Large intestine (tissue), 3 donors: Measurements from ENCODE around the gene ANP32B. TPM values are rescaled to one million over a fixed set of nuclear protein-coding genes. Genes with fewer than 3 reads are reported as not detected.
A peak's percentile ranks its signal among the peaks of the same experiment; 100 is the strongest.

Experiments
- DNase-seq, 2 donors: peaks; one replicate each; pipeline versions ENCODE4 v3.0.0 to v3.0.0-alpha.2; 2013
- H3K27ac ChIP-seq: one replicate; pipeline ENCODE4 v1.5.1; 2013; ENCODE audit warnings: low read length
- H3K27me3 ChIP-seq: 2 replicates; pipeline ENCODE4 v1.6.1; 2013; ENCODE audit warnings: low read length; ENCODE audit not compliant: control insufficient read depth, insufficient read depth
- H3K36me3 ChIP-seq: 2 replicates; pipeline ENCODE4 v1.6.1; 2013; ENCODE audit warnings: low read length; ENCODE audit not compliant: control insufficient read depth, insufficient read depth
- H3K4me1 ChIP-seq: one replicate; pipeline ENCODE4 v1.6.1; 2013; ENCODE audit warnings: low read length; ENCODE audit not compliant: control insufficient read depth, insufficient read depth
- H3K4me3 ChIP-seq: one replicate; pipeline ENCODE4 v1.5.1; 2013; ENCODE audit warnings: low read length
- H3K9me3 ChIP-seq: one replicate; pipeline ENCODE4 v1.6.1; 2013; ENCODE audit warnings: mild to moderate bottlenecking, low read depth, low read length, moderate library complexity; ENCODE audit not compliant: control insufficient read depth
- WGBS: methylation state at CpG from one replicate; pipeline ENCODE4 v1.1.5; 2013; ENCODE audit warnings: low lambda C conversion rate; ENCODE audit not compliant: insufficient coverage; 5-methylcytosine and 5-hydroxymethylcytosine counted together
- polyA plus RNA-seq: library from polyadenylated mRNA; unstranded; fragments of 120-200 nt; gene quantifications from one replicate; pipeline ENCODE4 v1.2.1, GENCODE V29; 2013

ANP32B gene
- polyA plus RNA-seq, 1 donor: 260 TPM

- Histone ChIP-seq H3K9me3 (no peaks in the 10 kb centered on the region), H3K27ac (no peak overlapping the region), H3K36me3 (no peaks in the 10 kb centered on the region), H3K27me3 (no peaks in the 10 kb centered on the region), H3K4me3 (no peak overlapping the region), H3K4me1 (no peaks in the 10 kb centered on the region)
- WGBS: no CpG with 5 or more reads among the region's 5 CpGs
- no peak for DNase-seq
Measured at GRCh38 chr9:98043915-98044314, 60.8 kb downstream of the ANP32B start.

- no peaks in the 10 kb centered on the region for H3K36me3 ChIP-seq
- H3K4me1 ChIP-seq: no peaks in the 10 kb centered on the region
- WGBS: 83% methylated on average over 2 of the region's 6 CpGs
- no peaks in the 10 kb centered on the region for H3K9me3 ChIP-seq
- H3K4me3 ChIP-seq: no peak overlapping the region
- H3K27me3 ChIP-seq: no peaks in the 10 kb centered on the region
- no peak for DNase-seq
- no peak overlapping the region for H3K27ac ChIP-seq
Measured at GRCh38 chr9:98045234-98046179, 62.4 kb downstream of the ANP32B start.

- Histone ChIP-seq H3K4me1 (no peaks in the 10 kb centered on the region), H3K36me3 (no peaks in the 10 kb centered on the region), H3K4me3 (no peak overlapping the region), H3K27ac (no peak overlapping the region), H3K9me3 (no peaks in the 10 kb centered on the region), H3K27me3 (no peaks in the 10 kb centered on the region)
- WGBS: 100% methylated on average over 1 of the region's 9 CpGs
- DNase-seq: no peak
Measured at GRCh38 chr9:98046180-98046543, 63.0 kb downstream of the ANP32B start.

GRCh38 chr9:98047002-98047401 lies 63.9 kb downstream of the ANP32B start:
- no CpG with 5 or more reads among the region's 5 CpGs for WGBS
- H3K4me1 ChIP-seq: no peaks in the 10 kb centered on the region
- no peaks in the 10 kb centered on the region for H3K27me3 ChIP-seq
- H3K4me3 ChIP-seq: no peak overlapping the region
- H3K9me3 ChIP-seq: no peaks in the 10 kb centered on the region
- DNase-seq: no peak
- no peaks in the 10 kb centered on the region for H3K36me3 ChIP-seq
- H3K27ac ChIP-seq: no peak overlapping the region

GRCh38 chr9:98049288-98050072 lies 66.3 kb downstream of the ANP32B start:
- DNase-seq: no peak
- Histone ChIP-seq H3K27ac (no peak overlapping the region), H3K27me3 (no peaks in the 10 kb centered on the region), H3K36me3 (no peaks in the 10 kb centered on the region), H3K4me1 (no peaks in the 10 kb centered on the region), H3K9me3 (no peaks in the 10 kb centered on the region), H3K4me3 (no peak overlapping the region)
- WGBS: no CpG with 5 or more reads among the region's 1 CpG

- H3K4me1 ChIP-seq: no peaks in the 10 kb centered on the region
- H3K36me3 ChIP-seq: no peaks in the 10 kb centered on the region
- H3K9me3 ChIP-seq: no peaks in the 10 kb centered on the region
- no peaks in the 10 kb centered on the region for H3K27me3 ChIP-seq
- no peak overlapping the region for H3K4me3 ChIP-seq
- 100% methylated on average over 2 of the region's 4 CpGs for WGBS
- DNase-seq: no peak
- no peak overlapping the region for H3K27ac ChIP-seq
Measured at GRCh38 chr9:98050351-98050750, 67.2 kb downstream of the ANP32B start.

- H3K27ac ChIP-seq: no peak overlapping the region
- WGBS: no CpG with 5 or more reads among the region's 7 CpGs
- H3K9me3 ChIP-seq: no peaks in the 10 kb centered on the region
- no peak overlapping the region for H3K4me3 ChIP-seq
- H3K36me3 ChIP-seq: no peaks in the 10 kb centered on the region
- no peaks in the 10 kb centered on the region for H3K27me3 ChIP-seq
- peaks cover 5% of the 10 kb centered on the region for H3K4me1 ChIP-seq
- no peak for DNase-seq
Measured at GRCh38 chr9:98054376-98054951, 71.3 kb downstream of the ANP32B start.

- Histone ChIP-seq H3K4me1 (peaks cover 5% of the 10 kb centered on the region), H3K27ac (peak within 1 kb of the TSS; percentile 89), H3K4me3 (peak within 1 kb of the TSS; percentile 80), H3K27me3 (no peaks in the 10 kb centered on the region), H3K36me3 (peaks cover 6% of the 10 kb centered on the region), H3K9me3 (no peaks in the 10 kb centered on the region)
- DNase-seq: peak; percentile 93 to 95
- WGBS: no CpG with 5 or more reads among the region's 80 CpGs
Measured at GRCh38 chr9:98056269-98057137, 73.4 kb downstream of the ANP32B start, which contains the start of gene NANS. TSS of gene NANS (plus strand) at chr9:98056732. CDS start at chr9:98056809, 77 bp downstream.

GRCh38 chr9:98057138-98057799 lies 74.1 kb downstream of the ANP32B start:
- Histone ChIP-seq H3K36me3 (peaks cover 13% of the 10 kb centered on the region), H3K4me1 (peaks cover 5% of the 10 kb centered on the region), H3K27me3 (no peaks in the 10 kb centered on the region), H3K9me3 (no peaks in the 10 kb centered on the region), H3K27ac (peak overlapping the region; percentile 77), H3K4me3 (peak overlapping the region; percentile 80)
- no CpG with 5 or more reads among the region's 14 CpGs for WGBS
- no peak for DNase-seq
